ENCODE data around the gene SCARB1.

The SCARB1 gene

DNA sequence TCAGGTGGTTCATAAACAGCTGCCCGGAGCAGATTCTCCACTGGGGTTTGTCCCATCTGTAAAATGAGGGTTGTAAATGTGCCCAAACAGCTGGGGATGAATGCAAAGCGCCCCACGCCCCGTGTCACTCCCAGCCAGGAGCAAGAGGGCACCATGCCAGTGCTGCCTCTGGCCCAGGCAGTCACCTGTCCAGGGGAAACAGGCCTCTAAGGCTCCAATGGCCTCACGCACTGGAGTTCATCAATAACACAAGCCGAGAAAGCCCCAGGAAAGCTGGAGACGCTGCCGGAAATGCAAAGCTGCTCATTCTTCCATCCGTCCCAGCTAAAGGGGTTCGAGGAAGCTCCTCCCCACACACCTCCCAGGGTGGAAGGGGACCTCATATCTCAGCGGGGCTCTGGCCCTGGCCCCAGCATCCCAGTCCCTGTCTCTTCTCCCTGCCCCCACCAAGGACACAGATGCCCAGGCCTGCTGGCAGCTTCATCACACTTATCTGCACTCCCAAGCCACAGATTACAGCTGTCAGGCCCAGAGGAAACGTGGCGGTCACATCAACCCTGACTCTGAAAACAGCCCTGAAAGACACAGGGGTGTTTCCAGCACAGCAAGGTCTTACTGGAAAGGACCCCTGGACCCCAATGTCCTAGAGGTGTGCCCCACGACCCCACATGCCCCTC, 21.5 kb downstream of the SCARB1 start:
- no peak for DNase-seq (ENCODE audit: low spot score)

DNA sequence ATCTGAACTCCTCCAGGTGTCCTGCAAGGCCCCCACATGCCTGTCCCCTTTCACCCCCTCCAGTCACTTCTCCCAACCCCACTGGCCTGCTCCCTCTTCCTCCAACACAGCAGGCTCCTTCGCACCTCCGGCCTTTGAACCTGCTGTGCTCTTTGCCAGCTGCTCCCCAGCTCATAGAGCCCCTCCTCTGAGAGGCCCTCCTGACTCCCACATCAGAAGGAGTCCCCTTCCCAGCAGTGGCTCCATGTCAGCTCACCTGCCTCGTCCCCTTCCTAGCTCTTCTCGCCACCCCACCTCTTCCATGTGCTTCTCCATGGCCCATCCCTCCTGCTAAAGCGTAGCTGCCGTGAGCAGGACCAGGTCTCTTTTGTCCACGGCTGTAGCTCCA, 22.1 kb downstream of the SCARB1 start:
- DNase-seq (ENCODE audit: low spot score) = no peak

DNA sequence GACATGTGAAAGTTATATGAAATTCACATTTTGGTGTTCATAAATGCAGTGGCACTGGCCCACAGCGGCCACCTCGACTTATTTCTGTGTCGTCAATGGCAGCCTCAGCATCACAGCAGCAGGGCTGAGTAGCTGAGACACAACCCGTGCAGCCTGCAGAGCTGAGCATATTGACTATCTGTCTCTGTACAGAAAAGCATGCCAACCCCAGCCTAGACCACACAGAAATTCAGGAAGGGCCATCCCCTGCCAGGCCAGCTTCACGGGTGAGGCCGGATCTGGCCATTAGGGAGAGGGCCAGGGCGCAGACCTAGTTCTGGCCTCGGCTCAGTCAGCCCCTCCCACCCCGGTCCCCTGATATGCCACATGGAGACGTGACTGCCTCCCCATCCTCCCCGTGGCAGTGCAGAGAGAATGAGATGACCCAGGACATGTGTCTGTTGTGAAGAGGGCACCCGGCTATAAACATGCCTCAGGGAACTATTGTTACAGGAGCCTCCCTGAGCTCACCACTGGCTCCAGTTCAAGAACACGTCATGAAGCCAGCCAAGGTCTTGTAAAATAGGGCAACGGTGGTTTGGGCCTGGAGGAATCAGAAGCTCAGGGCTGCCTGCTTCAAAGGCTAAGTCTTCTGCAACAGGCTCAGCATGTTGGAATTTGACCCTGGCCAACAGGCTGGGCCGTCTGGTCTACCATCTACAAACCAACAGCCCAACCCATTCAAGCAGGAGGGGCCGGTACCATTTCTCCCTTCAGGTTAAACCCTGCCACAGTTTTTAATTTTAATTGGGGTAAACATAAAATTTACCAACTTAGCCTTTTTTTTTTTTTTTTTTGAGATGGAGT, 25.5 kb downstream of the SCARB1 start:
- DNase-seq (ENCODE audit: low spot score) = no peak

DNA sequence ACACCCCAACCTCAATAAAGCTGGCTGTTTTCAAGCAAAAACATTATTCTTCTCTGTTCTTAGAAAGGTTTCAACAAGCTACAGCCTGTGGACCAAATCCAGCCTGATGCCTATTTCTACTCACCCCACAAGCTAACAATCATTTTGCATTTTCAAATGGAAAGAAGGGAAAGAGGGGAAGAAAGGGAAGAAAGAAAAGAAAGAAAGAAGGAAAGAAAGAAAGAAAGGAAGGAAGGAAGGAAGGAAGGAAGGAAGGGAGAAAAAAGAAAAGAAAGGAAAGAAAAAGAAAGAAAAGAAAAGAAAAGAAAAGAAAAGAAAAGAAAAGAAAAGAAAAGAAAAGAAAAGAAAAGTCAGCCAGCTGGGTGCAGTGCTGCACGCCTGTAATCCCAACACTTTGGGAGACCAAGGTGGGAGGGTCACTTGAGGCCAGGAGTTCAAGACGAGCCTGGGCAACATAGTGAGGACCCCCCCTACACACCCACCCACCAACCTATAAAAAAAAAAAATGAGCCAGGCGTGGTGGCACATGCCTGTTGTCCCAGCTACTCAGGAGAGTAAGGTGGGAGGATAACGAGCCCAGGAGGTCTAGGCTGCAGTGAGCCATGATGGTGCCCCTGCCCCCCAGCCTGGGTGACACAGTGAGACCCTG, 26.3 kb downstream of the SCARB1 start:
- no peak for DNase-seq (ENCODE audit: low spot score)

DNA sequence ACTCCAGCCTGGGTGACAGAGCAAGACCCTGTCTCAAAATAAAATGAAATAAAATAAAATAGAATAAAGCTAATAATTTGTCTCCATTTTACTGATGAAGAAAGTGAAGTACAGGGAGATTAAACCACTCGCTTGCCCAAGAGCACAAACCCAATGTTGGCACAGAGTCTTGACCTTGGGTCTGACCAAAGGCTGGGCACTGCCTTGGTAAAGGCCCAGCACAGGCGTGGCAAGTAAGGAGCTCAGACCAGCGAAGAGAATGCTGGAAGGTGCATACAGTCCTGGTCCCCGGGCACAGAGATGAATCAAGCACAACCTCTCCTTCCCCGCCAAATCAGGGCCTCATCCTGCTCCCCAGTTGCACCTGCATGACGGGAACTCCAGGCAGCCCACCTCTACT, 26.9 kb downstream of the SCARB1 start:
- no peak for DNase-seq (ENCODE audit: low spot score)

DNA sequence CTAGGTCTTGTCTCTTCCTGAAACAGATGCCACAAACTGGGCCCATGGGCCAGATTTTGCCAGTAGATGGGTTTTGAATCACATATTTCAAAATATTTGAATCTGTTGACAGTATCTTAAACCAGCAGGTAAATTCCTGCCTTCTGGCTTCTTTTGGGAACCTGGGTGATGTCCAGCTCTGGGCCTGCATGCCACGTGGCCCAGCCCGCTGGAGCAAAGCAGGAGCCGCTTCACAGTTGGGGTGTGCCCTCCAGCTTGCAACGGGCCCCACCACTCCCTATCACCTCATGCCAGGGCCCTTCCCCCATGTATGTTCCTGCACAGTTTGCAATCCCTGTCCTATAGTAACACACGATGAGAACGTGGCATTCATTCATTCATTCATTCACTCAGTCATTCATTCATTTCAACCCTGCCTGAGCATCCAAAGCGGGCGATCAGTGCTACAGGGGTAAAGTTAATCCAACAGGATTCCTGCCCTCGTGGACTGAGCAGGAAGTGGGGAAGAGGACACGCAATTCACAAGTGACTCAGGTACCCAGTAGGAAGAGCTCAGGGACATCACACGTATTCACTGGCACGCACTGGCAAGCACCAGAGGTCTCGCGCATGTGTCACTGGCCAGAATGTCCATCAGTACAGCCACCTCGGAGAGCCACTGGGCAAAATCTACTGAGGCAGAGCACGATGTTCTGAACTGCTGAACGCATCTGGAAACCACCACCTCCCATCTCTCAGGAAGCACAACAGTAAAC, 27.8 kb downstream of the SCARB1 start:
- no peak for DNase-seq (ENCODE audit: low spot score)

DNA sequence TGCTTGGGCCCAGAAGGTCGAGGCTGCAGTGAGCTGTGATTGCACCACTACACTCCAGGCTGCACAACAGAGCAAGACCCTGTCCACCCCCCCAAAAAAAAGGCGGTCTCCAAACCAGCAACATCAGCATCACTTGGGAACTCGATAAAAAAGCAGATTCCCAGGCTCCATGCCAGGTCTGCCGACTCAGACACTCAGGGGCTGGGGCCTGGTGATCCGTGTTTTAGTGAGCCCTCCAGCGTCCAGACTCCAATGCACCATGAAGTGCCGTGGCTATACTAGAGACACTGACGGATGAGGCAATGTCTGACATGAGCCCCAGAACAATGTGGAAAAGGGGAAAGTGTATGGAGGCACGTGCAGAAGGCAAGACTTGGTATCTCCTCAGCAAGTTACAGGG, 28.8 kb downstream of the SCARB1 start:
- no peak for DNase-seq (ENCODE audit: low spot score)

DNA sequence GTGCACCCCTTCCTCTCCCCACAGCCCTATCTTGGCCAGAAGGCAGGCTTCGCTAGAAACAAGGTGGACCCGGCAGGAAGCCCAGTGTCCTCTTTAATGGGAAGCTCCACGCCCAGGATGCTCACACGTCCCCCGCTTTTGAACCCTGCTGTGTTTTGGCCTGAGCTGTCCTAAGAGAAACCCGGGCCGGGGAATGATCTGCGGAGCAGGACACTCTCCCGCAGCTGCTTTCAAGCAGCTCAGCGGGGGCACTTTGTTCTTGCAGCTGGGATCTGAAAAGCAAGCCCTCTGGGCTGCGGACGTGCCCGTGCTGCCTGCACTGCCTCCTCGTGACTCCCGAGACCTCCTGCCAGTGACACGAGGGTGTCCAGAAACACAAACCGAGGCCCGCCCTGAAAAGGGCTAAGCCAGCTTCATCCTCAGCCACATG, 30.0 kb downstream of the SCARB1 start:
- no peak for DNase-seq (ENCODE audit: low spot score)

DNA sequence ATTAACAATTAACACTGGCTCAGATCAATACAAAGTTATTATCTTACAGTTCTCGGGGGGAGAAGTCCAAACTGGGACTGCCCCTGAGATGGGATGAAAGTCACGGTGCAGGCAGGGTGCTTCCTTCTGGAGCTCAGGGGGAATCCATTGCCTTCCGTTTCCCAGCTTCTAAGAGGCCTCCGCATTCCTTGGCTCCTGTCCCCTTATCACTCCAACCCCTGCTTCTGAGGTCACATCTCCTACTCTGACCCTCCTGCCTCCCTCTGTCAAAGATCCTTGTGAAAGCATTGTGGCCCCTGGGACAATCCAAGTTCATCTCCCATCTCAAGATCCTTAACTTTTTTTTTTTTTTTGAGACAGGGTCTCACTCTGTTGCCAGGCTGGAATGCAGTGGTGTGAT, 30.8 kb downstream of the SCARB1 start:
- no peak for DNase-seq (ENCODE audit: low spot score)

DNA sequence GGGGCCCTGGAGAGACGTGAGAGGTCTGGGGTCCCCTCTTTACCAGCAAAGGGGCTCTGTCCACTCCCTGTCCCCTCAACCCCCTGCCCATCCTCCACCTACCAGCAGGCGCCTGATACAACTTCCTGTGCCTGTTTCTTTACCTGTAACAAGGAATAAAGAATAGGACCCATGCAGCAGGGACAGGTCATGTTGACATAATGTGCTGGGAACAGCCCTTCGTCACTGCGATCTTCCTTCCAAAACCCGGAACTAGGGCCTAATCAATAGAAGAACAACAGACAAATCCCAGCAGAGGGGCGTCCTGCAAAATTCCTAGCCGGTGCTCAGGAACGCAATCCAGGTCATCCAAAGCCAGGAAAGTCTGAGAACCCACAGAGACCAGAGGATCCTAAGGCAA, 32.1 kb downstream of the SCARB1 start:
- no peak for DNase-seq (ENCODE audit: low spot score)

DNA sequence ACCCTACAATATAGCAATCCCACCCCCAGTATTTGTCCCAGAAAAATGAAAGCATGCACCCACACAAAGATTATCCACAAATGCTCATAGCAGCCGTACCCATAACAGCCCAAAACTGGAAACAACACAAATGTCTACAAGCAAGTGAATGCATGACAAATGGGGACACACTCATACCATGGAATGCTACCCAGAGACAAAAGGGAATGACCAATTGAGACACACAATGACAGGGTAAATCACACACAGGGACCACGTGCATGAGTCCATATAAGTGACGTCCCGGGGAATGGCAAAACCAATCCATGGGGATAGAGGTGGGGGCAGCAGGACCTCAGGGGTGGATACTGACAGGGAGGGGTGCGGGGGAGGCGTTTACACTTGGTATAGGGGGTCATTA, 33.4 kb downstream of the SCARB1 start:
- DNase-seq (ENCODE audit: low spot score) = no peak

DNA sequence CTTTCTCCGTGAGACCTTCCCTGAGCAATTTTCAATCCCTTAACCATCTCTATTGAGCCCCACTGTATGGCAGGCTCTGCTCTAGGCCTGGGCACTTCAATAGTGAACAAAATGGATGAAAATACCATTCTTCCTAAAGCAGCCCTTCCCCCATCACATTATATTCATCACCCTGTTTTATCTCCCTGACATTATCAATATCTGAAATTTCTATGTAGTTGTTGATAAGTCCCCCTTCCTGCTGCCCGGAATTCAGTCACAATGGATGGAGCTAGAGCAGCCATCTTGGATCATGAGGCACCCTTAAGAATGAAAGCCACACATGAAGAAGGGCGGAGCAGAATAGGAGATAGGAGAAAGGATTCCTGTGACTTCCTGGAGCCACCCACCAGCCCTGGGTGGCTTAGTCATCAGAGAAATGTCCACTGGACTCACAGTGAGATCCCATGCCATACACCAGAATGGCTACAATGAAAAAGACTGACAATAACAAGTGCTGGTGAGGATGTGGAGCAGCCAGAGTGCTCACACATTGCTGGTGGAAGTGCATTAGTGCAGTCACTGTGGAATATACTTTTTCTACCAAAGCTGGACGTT, 33.9 kb downstream of the SCARB1 start:
- no peak for DNase-seq (ENCODE audit: low spot score)

DNA sequence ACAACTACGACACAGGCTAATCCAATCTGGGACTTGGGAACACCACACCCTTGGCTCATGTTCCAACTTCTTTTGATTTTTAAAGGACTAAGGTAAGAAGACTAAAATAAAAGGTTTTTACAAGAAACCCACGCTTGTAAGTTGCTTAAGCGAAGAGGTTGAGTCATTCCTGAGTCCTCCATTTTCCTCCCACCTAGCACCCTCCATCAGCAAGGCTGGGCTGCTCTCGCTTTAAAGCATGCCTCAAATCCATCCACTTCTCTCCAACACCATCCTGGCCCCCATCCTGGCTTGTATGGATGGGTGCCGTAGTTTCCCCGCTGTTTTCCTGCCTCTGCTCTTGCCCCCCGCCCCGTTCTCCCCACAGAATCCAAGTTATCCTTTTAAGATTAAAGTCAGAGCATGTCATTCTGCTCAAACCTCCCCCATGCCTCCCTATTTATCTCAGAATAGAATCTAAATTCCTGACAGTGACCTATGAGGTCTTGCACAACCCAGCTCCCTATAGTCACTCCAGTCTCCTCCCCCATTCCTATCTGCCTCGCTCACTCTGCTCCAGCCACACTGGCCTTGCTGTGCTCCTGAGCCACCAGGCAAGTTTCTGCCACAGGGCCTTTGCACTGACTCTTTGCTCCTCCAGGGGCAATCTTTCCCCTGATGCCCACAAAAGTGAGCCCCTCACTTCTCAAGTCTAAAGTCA, 34.5 kb downstream of the SCARB1 start:
- DNase-seq (ENCODE audit: low spot score) = no peak

DNA sequence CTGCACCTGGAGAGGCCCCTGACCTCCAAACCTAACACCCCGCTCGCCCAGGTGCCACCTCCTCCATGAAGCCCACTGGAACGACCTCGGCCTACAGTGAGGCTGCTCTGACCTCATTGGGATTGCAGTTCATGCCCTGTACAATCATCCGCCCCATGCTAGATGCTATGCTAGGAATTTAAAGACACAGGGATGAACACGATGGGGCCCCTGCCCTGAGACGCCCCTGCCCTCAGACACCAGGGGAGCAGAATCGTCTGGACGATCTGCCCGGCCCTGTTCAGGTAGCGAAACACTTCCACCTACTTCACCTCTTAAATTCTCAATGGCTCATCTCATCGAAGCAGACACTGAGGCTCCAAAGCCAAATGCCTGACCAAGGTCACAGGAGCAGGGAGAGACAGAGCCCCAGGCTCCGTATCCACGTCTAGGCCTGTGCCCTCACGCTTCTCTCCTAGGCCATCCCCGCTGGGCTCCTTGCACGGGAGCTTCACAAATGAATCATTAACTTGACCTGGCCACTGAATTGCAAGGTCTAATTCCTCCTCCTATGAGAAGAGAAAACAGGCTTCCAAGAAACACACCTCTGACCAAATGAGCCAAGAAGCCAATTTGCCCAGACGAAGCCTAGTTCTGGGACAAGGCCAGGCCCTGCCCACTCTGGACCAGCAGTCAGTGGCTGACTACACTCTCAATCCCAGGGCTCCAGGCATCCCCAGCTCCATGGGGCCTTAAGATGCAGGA, 35.2 kb downstream of the SCARB1 start:
- DNase-seq (ENCODE audit: low spot score) = no peak

DNA sequence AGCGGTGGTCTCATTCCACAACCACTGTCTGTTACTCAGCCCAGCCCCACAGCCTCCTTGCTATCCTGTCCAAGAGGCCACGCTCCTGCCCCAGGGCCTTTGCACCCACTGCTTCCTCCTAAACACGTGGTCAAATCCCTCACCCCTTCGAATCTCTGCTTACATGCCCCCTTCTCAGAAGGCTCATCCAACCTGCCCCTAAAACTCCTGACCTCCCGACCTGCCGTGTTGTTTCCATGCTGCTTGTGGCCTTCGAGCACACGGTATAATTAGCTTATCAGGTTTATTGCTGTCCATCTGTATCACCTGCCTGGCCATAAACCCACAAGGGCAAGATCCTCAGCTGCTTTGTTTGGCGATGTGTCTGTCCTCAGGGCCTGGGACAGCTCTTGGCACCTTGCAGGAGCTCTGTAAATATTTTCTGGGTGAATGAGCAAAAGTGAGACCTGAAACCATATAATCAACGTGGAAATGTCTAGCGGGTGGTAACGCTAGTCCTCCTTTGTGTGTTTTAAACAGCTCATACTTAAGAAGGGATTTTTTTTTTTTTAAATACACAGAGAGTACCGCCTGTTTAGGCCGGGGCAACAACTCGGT, 36.0 kb downstream of the SCARB1 start:
- no peak for DNase-seq (ENCODE audit: low spot score)

DNA sequence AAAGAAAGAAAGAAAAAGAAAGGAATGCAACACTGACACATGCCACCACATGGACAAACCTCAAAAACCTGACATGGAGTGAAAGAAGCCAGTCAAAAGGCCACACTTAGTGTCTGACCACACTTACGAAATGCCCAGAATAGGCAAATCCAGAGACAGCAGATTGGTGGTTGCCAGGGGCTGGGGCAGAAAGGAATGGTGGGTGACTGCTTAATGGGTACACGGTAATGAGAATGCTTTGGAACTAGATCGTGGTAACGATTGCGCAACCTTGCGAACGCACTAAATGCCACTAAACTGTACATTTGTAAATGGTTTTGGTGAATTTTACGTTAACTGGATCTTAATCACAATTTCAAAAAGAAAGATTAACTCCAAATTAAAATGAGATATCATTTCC, 39.5 kb downstream of the SCARB1 start:
- no peak for DNase-seq (ENCODE audit: low spot score)

DNA sequence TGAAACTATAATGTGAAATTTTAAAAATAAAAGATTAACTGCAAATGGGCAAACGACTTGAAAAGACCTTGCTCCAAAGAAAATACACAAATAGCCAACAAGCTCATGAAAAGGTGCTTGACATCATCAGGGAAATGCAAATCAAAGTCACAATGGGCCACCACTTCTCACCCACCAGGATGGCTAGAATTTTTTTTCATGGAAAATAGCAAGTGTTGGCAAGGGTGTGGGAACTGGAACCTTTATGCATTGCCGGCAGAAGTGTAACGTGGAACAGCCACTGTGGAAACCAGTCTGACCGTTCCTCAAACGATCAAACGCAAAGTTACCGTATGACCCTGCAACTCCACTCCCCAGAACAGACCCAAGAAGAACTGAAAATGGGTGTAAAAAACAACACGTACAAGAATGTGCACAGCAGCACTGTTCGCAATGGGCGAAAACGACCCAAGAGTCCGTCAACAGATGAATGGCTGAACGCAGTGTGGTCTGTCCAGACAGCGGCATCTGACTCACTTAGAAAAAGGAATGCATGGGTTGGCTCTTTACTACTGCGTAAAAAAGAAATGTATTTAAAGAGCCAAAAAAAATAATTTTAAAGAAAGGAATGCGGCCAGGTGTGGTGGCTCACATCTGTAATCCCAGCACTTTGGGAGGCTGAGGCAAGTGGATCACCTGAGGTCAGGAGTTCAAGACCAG, 40.2 kb downstream of the SCARB1 start:
- DNase-seq (ENCODE audit: low spot score) = no peak

DNA sequence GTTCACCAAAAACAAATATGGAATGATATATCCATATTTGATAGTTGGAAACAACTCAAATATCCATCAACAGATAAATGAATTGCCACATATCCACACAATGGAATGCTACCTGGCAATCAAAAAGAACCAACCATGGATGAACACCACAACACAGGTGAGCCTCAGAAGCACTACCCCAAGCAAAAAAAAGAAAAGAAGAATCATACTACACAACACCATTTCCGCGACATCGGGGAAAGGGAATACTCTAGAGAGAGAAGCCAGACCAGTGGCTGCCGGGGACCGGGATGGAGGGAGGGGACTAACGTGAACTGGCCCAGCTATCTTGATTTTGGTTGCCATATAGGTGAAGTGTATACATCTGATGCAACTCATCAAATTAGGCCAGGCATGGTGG, 41.4 kb downstream of the SCARB1 start:
- DNase-seq (ENCODE audit: low spot score) = no peak

All from hematopoietic multipotent progenitor cell treated with erythropoietin and hydrocortisone succinate and interleukin-3 and kit ligand, for 15 days (in vitro differentiated cells).